ENCODE data around the gene CCDC197. TPM values are rescaled to one million over a fixed set of nuclear protein-coding genes. Genes with fewer than 3 reads are reported as not detected.

CCDC197 gene
- total and polyA plus RNA-seq, 2 of the 4 experiments (the other 2 are of a cell fraction) = not detected

DNA sequence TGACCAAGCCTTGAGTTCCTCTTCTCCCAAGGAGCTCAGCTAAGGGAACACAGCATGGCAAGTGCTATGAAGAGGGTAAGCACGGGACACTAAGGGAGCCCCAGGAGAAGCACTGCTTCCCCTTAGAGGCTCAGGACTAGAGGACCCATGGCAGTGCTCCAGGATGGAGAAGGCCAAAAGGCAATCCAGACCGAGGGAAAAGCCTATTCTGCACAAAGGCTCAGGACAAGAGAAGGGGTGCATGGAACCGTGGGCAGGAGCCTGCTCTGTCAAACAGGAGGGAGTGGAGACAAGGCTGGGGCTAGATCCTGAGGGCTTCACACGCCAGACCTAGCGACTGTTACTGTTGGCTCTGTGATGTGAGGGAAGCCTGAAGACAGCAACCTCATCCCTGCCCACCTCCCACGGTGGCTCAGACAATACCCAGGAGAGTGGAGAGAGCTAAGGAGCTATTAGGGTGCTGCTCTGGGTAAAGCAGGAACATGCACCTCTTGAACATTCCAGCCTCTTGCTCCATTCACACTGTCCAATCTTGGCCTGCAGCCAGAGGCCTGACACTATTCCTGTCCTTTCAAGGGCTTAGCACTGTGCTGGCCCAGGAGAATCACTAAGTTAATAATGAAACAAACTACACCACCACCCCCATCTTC lies 53.3 kb downstream of the CCDC197 start:
- Histone ChIP-seq H3K9me3 (ENCODE audit: control insufficient read depth, insufficient read depth, low read length) (no peaks in the 10 kb centered on the region), H4K5ac (ENCODE audit: low read depth, low read length) (no peak overlapping the region), H2AK5ac (ENCODE audit: low read depth, low read length) (no peak overlapping the region), H2BK15ac (ENCODE audit: low read depth, low read length) (no peak overlapping the region), H3K27me3 (ENCODE audit: control insufficient read depth, insufficient read depth, low read length) (no peaks in the 10 kb centered on the region), H2BK20ac (ENCODE audit: low read depth, low read length) (no peak overlapping the region), H2AFZ (replicated peaks; ENCODE audit: low read length, poor library complexity) (no peak overlapping the region), H3K56ac (ENCODE audit: extremely low read depth, insufficient read depth, low read length) (no peak overlapping the region), H3K36me3 (ENCODE audit: control insufficient read depth, insufficient read depth, low read length) (peaks cover 82% of the 10 kb centered on the region), H3K4ac (ENCODE audit: low read depth, low read length) (no peak overlapping the region), H2BK120ac (ENCODE audit: low read depth, low read length) (no peak overlapping the region), H3K4me3 (ENCODE audit: insufficient read depth, low read depth, low read length) (no peak overlapping the region), H3K79me1 (ENCODE audit: low read depth in 1 of 2, low read length in 2 of 2) (peaks cover 13 to 18% of the 10 kb centered on the region in 2 experiments; a peak in 3 of 4 replicates), H3K4me2 (ENCODE audit: low read depth, low read length) (no peak overlapping the region), H2AK9ac (replicated peaks; ENCODE audit: low read depth, low read length, poor library complexity) (no peak overlapping the region), H4K20me1 (ENCODE audit: insufficient read depth, low read length) (0 out of 2 replicates have a peak, but pooled peaks cover 4% of the 10 kb centered on the region), H3K9ac (ENCODE audit: low read depth, low read length) (no peak overlapping the region), H4K91ac (ENCODE audit: insufficient read depth, low read depth, low read length) (no peak overlapping the region), H3K4me1 (ENCODE audit: control insufficient read depth, insufficient read depth, low read length) (no peaks in the 10 kb centered on the region), H3K18ac (ENCODE audit: low read depth, low read length) (no peak overlapping the region), H3K27ac (ENCODE audit: insufficient read depth, low read length) (no peak overlapping the region), H3K23ac (ENCODE audit: low read depth, low read length) (no peak overlapping the region), H3K9me1 (ENCODE audit: insufficient read depth, low read length) (no peaks in the 10 kb centered on the region), H2BK5ac (ENCODE audit: low read depth, low read length, poor library complexity, severe bottlenecking) (no peak overlapping the region), H3K14ac (replicated peaks; ENCODE audit: low read depth, low read length) (no peak overlapping the region), H4K8ac (ENCODE audit: low read depth in 2 of 2, low read length in 2 of 2) (no peak overlapping the region)
- intact Hi-C loops (cut with micrococcal nuclease) = no loop called here
- dilution Hi-C loops (cut with HindIII; ENCODE audit: low sequenced_read_pairs, unreplicated experiment) = no loop called here
- CTCF ChIA-PET = interaction anchor here (1.9 to 5.3 kb wide), 2 partner anchors 82 to 86 kb away, joined by 8 to 35 read pairs; no protein-coding TSS in a partner anchor
- no TSS peak for BruUV-seq (replicated peaks)
- in situ Hi-C loops (cut with MboI; ENCODE audit: low sequenced_read_pairs) = no loop called here
- POLR2A ChIA-PET (ENCODE audit: unreplicated experiment) = no interaction called here
- no peak for TF ChIP-seq NFE2L2 (IDR thresholded peaks at IDR 0.05; ENCODE audit: low read depth, low read length)
- TF ChIP-seq RCOR1 (IDR thresholded peaks at IDR 0.05; ENCODE audit: insufficient replicate concordance, low read length) = no peak
- no peak for TF ChIP-seq RAD21 (IDR thresholded peaks at IDR 0.05; ENCODE audit: low read length)
- TF ChIP-seq FOS (IDR thresholded peaks at IDR 0.05; ENCODE audit: low read depth, low read length) = no peak
- no peak for TF ChIP-seq MXI1 (IDR thresholded peaks at IDR 0.05; ENCODE audit: borderline replicate concordance, low read depth, low read length)
- TF ChIP-seq MAZ (IDR thresholded peaks at IDR 0.05; ENCODE audit: borderline replicate concordance, low read depth, low read length) = no peak
- no peak for TF ChIP-seq ELK1 (IDR thresholded peaks at IDR 0.05; ENCODE audit: borderline replicate concordance, low read depth, low read length)
- TF ChIP-seq RFX5 (IDR thresholded peaks at IDR 0.05; ENCODE audit: low read depth, low read length) = no peak
- TF ChIP-seq, protein P1, sequence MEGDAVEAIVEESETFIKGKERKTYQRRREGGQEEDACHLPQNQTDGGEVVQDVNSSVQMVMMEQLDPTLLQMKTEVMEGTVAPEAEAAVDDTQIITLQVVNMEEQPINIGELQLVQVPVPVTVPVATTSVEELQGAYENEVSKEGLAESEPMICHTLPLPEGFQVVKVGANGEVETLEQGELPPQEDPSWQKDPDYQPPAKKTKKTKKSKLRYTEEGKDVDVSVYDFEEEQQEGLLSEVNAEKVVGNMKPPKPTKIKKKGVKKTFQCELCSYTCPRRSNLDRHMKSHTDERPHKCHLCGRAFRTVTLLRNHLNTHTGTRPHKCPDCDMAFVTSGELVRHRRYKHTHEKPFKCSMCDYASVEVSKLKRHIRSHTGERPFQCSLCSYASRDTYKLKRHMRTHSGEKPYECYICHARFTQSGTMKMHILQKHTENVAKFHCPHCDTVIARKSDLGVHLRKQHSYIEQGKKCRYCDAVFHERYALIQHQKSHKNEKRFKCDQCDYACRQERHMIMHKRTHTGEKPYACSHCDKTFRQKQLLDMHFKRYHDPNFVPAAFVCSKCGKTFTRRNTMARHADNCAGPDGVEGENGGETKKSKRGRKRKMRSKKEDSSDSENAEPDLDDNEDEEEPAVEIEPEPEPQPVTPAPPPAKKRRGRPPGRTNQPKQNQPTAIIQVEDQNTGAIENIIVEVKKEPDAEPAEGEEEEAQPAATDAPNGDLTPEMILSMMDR (conservative IDR thresholded peaks at IDR 0.05; ENCODE audit: low read depth, low read length) = no peak
- no peak for TF ChIP-seq SMC3 (IDR thresholded peaks at IDR 0.05; ENCODE audit: low read depth, low read length)
- no peak for TF ChIP-seq MAFK (IDR thresholded peaks at IDR 0.05; ENCODE audit: low read depth, low read length)
- no peak for TF ChIP-seq POLR2A (IDR thresholded peaks at IDR 0.05; ENCODE audit: low read depth, low read length)
- TF ChIP-seq CEBPB (IDR thresholded peaks at IDR 0.05; ENCODE audit: low read depth, low read length) = no peak
- no peak for TF ChIP-seq BHLHE40 (IDR thresholded peaks at IDR 0.05; ENCODE audit: low read depth, low read length)
- no peak for ATAC-seq (ENCODE audit: low read depth)
- DNase-seq = no peak
- WGBS, 2 experiments (ENCODE audit: extremely low coverage in 2 of 2, insufficient read length in 1 of 2) = no CpG with 5 or more reads among the region's 6 CpGs

Measured in IMR-90 (cell line).